Activated CD4-positive, alpha-beta T cell treated with anti-CD3 and anti-CD28 coated beads, Interleukin-2, amount 50 U/mL, for 16 hours (primary cell): Measurements from ENCODE around the gene C5.

Source experiments
- DNase-seq: peaks from one replicate; pipeline ENCODE4 v3.0.0-alpha.2; 2020

Gene C5

DNA sequence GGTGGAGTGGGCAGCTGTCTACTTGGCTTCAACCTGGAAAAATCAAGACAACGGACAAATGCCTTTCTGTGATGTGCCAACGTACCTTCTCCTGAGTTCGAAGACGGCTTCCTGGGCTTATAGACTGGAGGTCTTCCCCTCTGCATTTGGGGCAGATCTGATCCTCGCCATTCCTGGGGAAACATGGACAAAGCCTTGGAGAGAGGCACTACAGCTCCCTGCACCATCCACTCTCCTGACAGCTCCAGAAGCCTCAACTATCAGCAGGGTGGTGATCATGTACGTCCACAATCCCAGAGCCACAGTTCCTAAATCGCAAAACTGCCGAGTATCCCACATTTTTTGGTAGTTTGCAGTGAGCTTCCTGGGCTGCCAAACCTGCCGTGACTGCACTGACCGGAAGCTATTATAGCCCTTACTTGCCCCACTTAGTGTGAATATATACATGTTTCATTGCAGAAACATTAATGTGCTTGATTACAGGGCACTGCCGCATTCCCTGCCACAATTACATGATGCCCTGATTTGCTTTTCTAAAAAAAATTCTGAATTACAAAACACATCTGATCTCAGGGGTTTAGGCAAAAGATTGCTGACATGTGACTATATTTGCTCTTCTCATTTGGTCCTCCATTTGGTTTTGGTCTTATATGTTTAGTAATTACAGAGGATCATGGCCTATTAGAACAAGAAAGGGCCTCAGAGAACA lies 126.3 kb downstream of the C5 start:
- no peak for DNase-seq

DNA sequence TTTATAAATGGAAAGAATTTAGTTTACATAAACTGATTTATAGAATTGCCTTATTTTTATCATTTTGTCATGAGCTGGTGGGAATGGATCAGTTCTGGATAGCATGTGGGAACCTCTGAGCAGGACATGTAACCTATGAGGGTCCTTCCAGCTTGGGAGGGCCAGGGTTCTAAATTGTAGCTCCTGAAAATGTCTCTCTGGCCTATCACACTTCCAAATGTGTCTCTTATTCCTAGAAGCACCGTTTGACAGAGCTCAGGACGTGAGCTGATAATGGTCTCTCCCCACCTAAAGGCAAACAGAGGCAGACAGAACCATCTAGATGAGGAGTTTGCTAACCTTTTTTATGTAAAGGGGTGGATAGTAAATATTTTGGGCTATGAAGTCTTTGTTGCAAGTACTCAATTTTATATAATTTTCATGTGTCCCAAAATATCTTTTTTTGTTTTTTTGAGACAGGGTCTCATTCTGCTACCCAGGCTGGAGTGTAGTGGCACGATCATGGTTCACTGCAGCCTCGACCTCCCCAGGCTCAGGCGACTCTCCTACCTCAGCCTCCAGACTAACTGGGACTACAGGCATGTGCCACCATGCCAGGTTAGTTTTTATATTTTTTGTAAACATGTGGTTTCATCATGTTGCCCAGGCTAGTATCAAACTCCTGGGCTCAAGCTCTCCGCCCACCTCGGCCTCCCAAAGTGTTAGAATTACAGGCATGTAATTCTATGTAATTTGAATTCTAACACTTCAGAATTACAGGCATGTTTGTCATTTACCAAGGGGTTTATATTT lies 127.5 kb downstream of the C5 start:
- no peak for DNase-seq

DNA sequence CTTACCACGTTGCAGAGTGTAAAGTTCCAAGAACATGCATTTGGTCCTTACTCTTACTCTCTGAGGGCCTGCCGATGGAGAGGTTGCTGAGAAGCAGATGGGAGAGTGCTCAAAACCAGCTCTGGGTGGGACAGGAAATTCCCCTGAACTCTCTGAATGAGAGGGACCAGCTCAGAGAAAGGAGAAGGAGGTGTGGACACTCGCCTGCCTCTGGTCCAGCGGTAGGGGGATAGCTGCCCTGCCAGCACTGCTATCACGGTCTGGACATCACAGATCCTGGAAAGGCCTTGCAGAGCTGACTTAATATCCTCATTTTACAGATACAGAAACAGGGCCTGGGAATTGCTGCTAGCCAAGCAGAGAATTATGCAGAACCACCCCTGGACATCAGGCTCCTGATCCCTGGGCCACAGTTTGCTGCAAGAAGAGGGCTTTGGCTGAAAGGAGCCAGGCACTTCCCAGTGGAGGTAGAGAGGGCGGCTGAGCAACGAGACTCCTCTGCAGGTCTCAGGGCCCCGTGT lies 128.4 kb downstream of the C5 start:
- DNase-seq, result no peak

DNA sequence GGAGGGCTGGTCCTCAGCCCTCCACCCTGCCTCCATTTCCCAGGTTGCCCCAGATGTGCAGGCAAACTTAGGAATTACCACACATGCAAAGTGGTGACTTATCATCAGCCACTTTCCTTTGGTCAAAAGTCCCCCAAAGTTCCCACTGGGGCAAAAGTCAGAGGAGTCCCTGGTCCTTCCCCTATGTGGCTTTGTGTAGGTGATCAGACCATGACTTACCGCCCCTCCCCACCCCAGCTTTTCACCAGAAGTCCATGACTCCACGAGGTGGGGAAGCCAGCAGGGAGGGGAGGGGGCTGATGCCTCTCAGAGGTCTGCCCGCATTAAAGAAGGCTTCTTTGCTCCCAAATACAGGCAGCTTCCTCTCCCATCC lies 129.3 kb downstream of the C5 start:
- DNase-seq, result no peak

DNA sequence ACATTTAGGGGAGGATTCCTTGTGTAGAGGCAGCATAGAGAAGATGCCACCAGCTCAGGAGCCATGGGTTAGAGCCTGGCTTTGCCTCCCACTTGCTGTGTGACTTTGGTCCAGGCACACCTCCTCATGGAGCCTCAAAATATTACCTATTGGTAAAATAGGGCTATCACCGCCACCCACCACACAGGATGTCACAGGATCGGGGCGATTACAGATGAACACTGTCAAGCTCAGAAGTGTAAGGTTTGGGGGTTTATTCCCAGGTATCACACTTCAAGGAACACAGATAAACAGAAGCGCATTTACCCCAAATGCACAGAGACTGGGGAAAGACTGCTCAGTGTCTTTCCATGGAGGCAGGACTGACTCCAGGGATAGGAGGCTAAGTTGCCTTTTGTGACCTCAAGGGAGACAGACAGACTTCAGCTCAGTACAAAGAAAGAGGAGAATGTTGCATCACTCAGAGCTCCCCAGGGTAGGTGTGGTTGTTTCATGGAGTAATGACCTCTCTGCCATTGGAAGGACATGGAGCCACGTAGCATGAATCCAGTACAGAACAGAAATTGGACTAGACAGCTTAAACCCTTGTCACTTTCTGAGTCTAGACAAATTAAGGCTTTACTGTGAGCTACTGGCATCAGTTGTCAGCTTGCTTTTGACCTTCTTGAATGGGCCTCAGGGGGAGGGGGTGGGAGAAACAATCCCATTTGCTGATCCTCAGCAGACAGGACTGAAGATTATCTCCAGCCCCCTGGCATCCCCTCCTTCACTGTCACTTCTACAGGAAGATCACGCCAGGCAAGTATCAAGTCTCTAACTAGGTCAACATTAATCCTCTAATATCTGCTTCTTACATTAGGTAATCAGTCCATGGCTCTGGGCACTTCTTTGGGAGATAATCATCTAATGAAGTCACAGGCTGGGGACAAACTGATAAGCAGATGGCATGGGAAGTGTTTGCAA lies 130.0 kb downstream of the C5 start:
- no peak for DNase-seq

DNA sequence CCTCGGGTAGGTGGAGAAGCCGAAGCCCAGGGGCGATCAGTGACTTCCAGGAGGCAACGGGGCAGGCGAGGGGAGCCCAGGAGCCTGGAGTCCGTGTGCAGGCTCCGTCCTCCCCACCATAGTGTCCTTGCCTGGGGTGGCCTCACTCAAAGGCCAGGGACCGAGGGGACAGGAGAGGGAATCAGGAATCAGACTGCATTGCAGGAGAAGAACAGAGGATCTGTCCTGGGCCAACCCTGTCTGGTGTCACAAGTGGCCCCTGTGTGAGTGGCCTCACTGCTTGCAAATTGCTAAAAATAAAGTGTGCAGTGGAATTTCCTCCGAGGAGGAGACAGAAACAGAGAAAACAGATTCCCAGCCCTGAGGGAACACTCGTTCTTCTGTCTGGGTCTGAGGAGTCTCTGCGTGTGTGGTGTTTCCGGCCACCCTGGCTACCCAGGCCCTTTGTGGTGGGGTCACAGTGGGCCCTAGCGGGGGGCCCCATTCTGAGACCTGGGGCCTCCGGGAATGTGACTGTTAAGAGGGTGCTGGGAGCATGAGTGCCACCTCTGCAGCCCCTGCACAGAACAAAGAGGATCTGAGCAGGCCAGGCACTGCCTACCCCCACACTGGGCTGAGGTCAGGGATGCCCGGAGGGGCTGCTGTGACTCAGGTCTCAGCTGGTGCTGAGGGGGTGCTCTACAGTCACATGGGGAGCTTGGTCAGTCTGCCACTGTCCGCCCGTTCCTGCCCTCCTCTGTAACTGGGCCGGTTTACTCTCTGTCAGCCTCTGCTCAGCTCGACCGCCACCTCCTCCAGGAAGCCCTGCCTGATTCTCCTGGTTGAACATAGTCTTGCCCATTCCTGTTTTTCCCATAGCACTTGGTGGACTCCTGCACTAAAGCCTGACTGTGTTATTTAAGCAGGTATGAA lies 130.9 kb downstream of the C5 start:
- DNase-seq, result no peak

DNA sequence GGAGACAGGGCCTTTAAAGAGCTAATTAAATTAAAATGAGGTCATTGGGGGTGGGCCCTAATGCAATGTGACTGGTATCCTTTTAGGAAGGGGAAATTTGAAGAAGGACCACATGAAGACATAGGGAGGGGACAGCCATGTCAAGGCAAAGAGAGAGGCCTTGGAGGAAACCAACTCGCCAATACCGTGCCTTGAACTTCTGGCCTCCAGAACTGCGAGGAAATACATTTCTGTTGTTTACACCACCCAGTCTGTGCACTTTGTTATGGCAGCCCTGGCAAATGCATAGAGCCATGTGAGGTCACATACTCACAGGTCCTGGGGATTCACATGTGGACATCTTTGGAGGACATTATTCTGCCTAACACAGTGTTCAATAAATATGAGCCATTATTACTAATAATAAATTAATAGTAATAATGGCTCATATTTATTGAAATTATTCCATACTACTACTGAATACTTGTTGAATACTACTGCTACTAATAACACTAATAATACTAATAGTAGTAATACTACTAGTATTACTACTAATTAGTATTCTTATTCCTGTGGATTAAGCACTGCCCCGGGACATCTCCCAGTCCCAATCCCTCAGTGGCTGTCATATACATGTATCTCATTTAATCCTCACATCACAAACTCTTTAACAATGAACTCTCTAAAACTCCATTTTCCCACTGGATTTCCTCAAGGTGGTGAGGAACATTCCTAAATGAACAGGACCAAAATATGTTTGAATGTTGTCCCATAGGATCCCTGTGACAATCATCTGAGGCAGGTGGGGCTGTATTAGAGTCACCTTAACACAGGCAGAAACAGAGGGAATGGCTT lies 131.9 kb downstream of the C5 start:
- DNase-seq, result no peak

DNA sequence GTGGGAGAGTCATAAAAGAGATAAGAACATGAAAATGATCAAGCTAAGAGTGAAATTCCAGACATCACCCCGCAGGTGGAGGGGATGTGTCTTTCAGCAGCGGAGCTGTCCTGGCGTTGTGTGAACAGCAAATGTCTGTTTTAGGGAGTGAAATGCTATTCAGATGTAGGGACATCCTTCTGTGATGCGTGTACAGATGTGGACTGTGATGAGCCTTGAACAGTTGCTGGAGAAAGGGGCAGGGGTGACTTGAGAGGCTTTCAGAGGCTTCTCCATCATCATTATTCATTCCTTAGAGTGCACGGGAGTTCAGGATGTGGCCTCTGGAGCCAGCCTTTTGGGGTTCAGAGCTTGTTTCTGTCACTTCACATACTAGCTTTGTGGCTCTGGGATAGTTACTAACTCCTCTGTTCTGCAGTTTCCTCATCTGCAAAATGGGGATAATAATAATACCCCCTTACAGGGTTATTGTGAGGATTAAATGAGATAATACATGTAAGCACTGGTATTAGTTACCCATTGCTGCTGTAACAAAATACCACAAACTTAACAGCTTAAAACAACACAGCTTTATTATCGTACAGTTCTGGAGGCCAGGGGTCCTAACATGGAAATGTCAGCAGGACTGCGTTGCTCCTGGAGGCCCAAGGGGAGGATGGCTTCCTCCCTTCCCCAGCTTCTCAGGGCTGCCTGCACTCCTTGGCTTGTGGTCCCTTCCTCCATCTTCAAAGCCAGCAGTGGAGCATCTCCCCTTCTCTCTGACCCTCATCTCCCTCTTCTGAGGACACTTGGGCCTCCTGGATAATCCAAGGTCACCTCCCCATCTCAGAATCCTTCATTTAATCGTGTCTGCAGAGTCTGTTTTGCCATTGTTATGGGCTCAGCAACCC lies 132.8 kb downstream of the C5 start:
- DNase-seq, result no peak

DNA sequence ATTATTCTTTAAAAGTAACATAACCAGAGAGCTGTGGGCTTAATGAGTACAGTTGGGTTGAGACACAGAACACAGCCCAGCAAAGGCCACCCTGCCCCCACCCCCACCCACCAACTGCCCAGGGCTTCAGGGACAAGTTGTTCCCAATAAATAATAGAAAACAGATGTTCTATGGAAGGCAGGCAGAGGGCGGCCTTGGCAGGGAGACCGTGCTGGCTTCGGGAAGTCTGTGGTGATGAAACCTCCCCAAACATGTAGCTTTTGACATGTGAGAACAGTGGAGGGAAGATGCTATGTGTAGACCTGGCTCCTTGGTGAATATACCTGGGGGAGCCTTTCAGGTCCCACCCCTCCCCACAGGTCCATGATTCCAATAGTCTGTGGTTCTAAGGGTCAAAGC lies 133.5 kb downstream of the C5 start:
- DNase-seq, result no peak

DNA sequence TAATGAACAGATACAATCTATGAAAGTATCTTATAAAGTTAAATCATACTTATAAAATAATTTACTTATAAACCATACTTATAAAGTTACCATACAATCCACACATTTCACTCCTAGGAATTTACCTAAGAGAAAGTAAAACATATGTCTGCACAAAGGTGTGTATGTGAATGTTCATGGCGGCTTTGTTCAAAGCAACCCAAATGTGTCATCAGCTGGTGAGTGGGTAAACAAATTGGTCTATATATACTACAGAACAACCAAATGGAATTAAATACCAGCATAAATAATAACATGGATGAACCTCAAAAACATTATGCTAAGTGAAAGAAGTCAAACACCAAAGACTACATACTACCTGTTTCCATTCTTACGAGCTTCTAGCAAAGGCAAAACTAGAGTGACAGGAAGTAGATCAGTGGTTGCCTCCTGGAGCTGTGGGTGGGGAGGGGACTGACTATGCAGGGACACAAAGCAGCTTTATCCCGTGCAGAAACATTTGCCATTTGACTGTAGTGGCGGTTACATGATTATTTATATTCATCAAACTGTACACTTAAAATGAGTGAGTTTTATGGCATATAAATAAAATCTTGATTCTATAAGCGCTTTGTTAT lies 134.1 kb downstream of the C5 start:
- DNase-seq, result peak; percentile 67

DNA sequence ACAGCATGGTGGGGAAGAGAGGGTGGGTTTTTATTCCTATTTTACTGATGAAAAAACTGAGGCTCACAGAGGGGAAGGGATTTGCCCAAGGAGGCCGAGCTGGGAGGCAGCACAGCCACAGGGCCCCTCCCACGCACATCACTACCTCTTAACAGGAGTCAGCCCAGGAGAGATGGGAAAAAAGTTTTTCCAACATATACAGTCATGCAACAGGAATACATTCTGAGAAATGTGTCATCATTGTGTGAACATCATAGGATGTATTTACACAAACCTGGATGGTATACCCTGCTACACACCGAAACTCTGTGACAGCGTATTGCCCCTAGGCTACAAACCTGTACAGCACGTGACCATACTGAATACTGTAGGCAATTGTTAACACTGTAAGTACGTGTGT lies 135.1 kb downstream of the C5 start:
- no peak for DNase-seq

DNA sequence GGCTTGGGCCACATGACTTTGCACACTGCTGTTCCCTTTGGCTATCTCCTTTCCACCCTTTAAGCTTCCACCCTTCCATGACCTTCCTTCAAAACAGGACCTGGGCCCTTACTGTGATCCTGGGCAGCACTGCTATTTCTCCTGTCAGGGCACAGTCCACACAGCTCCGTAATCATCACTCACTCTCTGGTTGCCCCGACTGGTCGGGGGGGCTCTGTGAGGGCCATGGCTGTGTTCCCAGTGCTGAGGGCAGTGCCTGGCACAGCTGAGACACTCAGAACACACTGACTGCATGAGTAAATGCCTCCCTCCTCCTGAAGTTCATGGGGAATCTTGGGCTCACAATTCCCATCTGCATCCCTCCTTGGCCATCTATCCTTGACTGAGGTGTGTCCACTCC lies 135.7 kb downstream of the C5 start:
- no peak for DNase-seq

DNA sequence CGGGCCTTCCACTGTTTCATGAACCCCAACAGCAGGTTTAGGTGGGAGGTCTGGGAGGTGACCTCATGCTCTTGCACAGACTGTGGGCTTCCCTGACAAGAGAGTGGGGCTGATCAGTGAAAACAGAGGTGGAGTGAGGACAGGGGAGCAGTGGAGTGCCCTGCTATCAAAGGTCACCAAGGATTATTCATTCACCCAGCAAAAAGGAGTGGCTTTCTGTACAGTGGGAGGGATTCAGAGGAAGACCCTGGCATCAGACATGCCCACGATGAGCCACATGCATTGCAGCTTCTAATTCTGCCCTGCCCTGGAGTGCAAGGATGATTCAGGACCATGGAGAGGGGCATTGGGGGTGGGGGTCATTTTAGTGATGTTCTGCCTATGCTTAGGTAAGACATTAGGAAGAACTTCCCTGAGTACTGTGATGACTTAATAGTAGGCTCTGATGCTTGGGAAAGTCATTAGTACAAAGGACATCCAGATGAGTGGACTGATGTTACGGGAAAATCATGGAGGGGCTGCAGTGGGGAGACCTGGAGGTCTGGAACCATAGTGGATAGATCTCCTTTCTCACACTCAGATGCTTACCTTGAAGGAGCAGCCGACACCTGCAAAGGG lies 136.3 kb downstream of the C5 start:
- DNase-seq, result no peak

DNA sequence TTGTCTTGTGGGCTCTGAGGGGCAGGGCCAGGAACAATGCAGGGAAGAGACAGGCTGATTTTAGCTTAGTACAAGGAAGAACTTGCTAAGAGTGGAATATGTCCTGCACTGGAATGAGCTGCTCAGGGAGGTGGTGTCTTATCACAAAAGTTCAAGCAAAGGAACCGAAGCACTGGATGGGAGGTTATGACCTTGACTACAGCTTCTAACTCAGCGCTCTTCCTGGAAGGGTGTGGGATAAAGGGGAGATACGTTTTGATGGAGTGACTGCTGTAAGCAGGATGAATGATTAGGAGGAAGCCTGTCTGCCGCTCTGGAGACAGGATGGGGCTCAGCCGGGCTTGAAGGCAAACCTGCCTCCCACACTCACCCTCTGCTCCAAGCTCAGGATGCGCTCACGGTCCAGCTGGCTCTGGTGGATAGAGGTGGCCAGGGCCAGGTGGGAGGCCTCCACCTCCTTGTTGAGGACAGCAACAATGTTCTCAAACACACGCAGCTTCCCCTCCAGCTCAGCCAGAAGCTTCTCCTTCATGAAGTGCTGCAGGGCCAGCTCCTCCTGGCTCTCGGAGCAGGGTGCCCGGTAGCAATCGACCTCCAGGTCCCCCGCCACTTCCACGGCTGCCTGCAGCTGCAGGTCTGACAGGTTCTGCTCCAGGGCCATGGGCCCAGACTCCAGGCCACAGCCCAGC lies 137.0 kb downstream of the C5 start:
- no peak for DNase-seq

DNA sequence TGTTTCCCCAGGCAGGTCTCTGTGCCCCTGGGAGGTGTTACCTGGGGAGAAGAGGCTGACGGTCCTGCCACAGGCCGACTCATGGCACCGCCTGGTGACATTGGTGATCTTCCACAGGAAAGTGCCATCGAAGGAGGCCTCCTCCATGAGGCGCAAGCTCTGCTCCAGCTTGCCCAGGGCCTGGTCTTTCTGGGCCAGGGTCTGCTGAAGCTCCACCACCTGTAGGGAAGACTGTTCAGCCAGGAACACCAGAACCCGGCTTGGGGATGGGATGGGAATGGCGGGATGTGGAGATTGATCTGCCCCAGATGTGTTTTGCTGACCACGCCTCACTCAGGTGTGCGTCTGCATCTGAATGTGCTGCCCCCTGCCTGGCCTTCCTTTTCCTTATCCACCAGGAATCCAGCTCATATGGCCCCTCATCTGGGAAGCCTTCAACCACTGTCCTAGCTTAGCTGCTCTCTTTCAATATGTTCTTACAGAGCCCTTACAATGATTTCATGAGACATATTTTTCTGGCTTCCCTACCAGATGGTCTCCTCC lies 138.7 kb downstream of the C5 start:
- DNase-seq, result no peak

DNA sequence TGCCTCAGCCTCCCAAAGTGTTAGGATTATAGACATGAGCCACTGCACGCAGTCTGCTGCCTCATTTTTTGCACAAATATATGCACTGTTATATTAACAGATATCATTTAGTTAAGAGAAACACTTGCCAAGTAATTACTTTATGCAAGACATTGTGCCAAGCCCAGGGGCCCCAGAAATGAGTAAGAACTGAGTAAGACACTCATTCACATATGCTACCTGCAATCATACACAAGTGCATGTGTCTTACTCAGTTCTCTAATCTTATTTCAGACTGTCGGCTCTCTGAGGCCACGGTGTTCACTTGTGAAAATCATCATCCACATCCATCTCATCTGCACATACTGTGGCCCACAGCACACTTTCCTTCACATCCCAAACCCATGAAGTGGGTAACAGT lies 139.4 kb downstream of the C5 start:
- DNase-seq, result no peak

DNA sequence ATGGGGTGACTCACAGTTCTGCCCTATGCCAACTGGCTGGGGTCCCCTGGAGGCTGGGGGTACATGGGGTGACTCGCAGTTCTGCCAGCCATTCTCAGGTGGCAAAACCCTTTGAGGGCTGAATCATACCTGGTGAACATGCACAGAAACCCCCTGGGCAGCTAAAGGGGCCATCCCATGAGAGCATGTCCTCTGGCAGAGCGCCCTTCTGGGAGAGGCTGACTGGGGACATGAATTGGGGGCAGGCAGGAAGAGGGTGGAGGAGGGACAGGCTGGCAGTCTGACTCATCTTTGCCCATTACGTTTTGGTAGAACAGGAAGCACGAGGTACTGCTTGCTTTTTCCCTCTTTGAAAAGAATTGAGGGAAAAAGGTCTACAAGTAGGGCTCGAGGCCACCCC lies 140.2 kb downstream of the C5 start:
- peak; percentile 70 for DNase-seq
